ENCODE data around the gene MAGT1.

- TF ChIP-seq, protein P1, sequence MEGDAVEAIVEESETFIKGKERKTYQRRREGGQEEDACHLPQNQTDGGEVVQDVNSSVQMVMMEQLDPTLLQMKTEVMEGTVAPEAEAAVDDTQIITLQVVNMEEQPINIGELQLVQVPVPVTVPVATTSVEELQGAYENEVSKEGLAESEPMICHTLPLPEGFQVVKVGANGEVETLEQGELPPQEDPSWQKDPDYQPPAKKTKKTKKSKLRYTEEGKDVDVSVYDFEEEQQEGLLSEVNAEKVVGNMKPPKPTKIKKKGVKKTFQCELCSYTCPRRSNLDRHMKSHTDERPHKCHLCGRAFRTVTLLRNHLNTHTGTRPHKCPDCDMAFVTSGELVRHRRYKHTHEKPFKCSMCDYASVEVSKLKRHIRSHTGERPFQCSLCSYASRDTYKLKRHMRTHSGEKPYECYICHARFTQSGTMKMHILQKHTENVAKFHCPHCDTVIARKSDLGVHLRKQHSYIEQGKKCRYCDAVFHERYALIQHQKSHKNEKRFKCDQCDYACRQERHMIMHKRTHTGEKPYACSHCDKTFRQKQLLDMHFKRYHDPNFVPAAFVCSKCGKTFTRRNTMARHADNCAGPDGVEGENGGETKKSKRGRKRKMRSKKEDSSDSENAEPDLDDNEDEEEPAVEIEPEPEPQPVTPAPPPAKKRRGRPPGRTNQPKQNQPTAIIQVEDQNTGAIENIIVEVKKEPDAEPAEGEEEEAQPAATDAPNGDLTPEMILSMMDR (IDR thresholded peaks at IDR 0.05; ENCODE audit: insufficient read depth, low read length, poor library complexity, severe bottlenecking), result no peak
- no peak for TF ChIP-seq EZH2phosphoT487 (conservative IDR thresholded peaks at IDR 0.05; ENCODE audit: low read length)
Measured at GRCh38 chrX:77936299-77936698, 41.1 kb upstream of the MAGT1 start.
